H1 (cell line): ENCODE data around the gene RBMS1. TPM values are rescaled to one million over a fixed set of nuclear protein-coding genes. Genes with fewer than 3 reads are reported as not detected.

Source experiments
- CTCF ChIA-PET: fragments of 300-600 bp; sonication (Branson Sonifier 250); formaldehyde crosslinking; loops from one replicate; lab custom pipeline; 2021; ENCODE audit not compliant: partially characterized antibody; lab: Charles Lee
- POLR2A ChIA-PET: fragments of 300-600 bp; sonication (Branson Sonifier 250); formaldehyde crosslinking; loops from one replicate; lab custom pipeline; 2021; ENCODE audit warnings: inconsistent platforms; ENCODE audit not compliant: partially characterized antibody; lab: Charles Lee
- DNase-seq, 2 experiments: peaks; one replicate each; pipeline versions ENCODE4 v3.0.0 to v3.0.0-alpha.2; 2010 to 2022; ENCODE audit warnings: low spot score in 2 of 2, low read depth in 1 of 2, mixed read lengths in 1 of 2
- FAIRE-seq: peaks from 2 replicates; lab custom pipeline; 2011; peaks lifted over from hg19 to GRCh38; lab: Jason Lieb, UNC
- H2AFZ ChIP-seq: 2 replicates; pipeline ENCODE4 v1.8.1; 2012; ENCODE audit warnings: low read length, inconsistent platforms
- H2AK5ac ChIP-seq: 2 replicates; pipeline ENCODE4 v1.6.1; 2013; ENCODE audit warnings: low read depth, low read length
- H2BK120ac ChIP-seq: replicated peaks from 2 replicates; pipeline ENCODE3; 2013; ENCODE audit warnings: low read depth, low read length, inconsistent platforms
- H2BK12ac ChIP-seq: 2 replicates; pipeline ENCODE4 v1.6.1; 2013; ENCODE audit warnings: low read depth, low read length
- H2BK15ac ChIP-seq: 2 replicates; pipeline ENCODE4 v1.6.1; 2013; ENCODE audit warnings: low read length
- H2BK20ac ChIP-seq: 2 replicates; pipeline ENCODE4 v1.6.1; 2013; ENCODE audit warnings: low read length
- H2BK5ac ChIP-seq: 2 replicates; pipeline ENCODE4 v1.6.1; 2013; ENCODE audit warnings: low read depth, low read length
- H3K14ac ChIP-seq: 2 replicates; pipeline ENCODE4 v1.6.1; 2013; ENCODE audit warnings: inconsistent platforms; ENCODE audit not compliant: insufficient read length
- H3K18ac ChIP-seq: 2 replicates; pipeline ENCODE4 v1.6.1; 2013; ENCODE audit warnings: low read length; ENCODE audit errors: extremely low read depth
- H3K23ac ChIP-seq: 2 replicates; pipeline ENCODE4 v1.6.1; 2013; ENCODE audit warnings: inconsistent platforms; ENCODE audit not compliant: insufficient read length
- H3K23me2 ChIP-seq: 2 replicates; pipeline ENCODE4 v1.6.1; 2013; ENCODE audit warnings: low read depth, low read length
- H3K27ac ChIP-seq: 2 replicates; pipeline ENCODE4 v1.6.1; 2011; ENCODE audit warnings: low read depth, low read length, inconsistent platforms
- H3K27me3 ChIP-seq, 4 experiments: replicated peaks in 1 of 4; 1 replicate in 1 of 4; 2 replicates in 3 of 4; pipeline versions ENCODE4 v1.6.1 to v1.8.1; 2011 to 2013; ENCODE audit warnings: low read length in 3 of 4, mild to moderate bottlenecking in 3 of 4, inconsistent platforms in 2 of 4, mixed read lengths in 2 of 4, moderate library complexity in 1 of 4; ENCODE audit not compliant: control insufficient read depth in 3 of 4, insufficient read depth in 3 of 4; ENCODE audit errors: extremely low read depth in 1 of 4
- H3K36me3 ChIP-seq, 4 experiments: 2 replicates each; pipeline versions ENCODE4 v1.6.1 to v1.8.1; 2011 to 2013; ENCODE audit warnings: mild to moderate bottlenecking in 4 of 4, low read length in 3 of 4, moderate library complexity in 2 of 4, control low read depth in 1 of 4, inconsistent platforms in 1 of 4; ENCODE audit not compliant: insufficient read depth in 4 of 4, control insufficient read depth in 2 of 4
- H3K4ac ChIP-seq: replicated peaks from 2 replicates; pipeline ENCODE3; 2013; ENCODE audit warnings: low read length, low read depth, mixed read lengths, inconsistent platforms; ENCODE audit not compliant: insufficient read length
- H3K4me1 ChIP-seq, 4 experiments: replicated peaks in 1 of 4; 1 replicate in 1 of 4; 2 replicates in 3 of 4; pipeline versions ENCODE4 v1.6.1 to v1.8.1; 2011 to 2013; ENCODE audit warnings: low read length in 3 of 4, inconsistent platforms in 2 of 4, mixed read lengths in 1 of 4; ENCODE audit not compliant: insufficient read depth in 4 of 4, control insufficient read depth in 3 of 4
- H3K4me2 ChIP-seq, 2 experiments: 2 replicates each; pipeline versions ENCODE4 v1.6.1 to v1.8.1; 2011 to 2013; ENCODE audit warnings: low read depth in 2 of 2, low read length in 2 of 2, control low read depth in 1 of 2, inconsistent platforms in 1 of 2, mild to moderate bottlenecking in 1 of 2; ENCODE audit not compliant: insufficient read depth in 1 of 2
- H3K4me3 ChIP-seq, 4 experiments: fragments of 200-600, 300-600 bp in 1 of 4; sonication (generic), shearing (Covaris generic), sonication (Bioruptor Twin) in 1 of 4; 2 replicates each; pipeline versions ENCODE4 v1.5.1 to v1.8.1; 2011 to 2016; ENCODE audit warnings: low read length in 4 of 4, low read depth in 3 of 4, control low read depth in 2 of 4, inconsistent platforms in 2 of 4, mild to moderate bottlenecking in 2 of 4, mixed read lengths in 1 of 4, moderate library complexity in 1 of 4; ENCODE audit not compliant: insufficient read depth in 2 of 4; ENCODE audit errors: extremely low read depth in 1 of 4
- H3K56ac ChIP-seq: replicated peaks from 2 replicates; pipeline ENCODE3; 2013; ENCODE audit warnings: low read depth, mild to moderate bottlenecking, mixed read lengths, low read length, inconsistent platforms; ENCODE audit not compliant: insufficient read length
- H3K79me1 ChIP-seq: 2 replicates; pipeline ENCODE4 v1.6.1; 2013; ENCODE audit warnings: low read depth, low read length, control low read depth
- H3K79me2 ChIP-seq, 2 experiments: 2 replicates each; pipeline versions ENCODE4 v1.6.1 to v1.8.1; 2012 to 2013; ENCODE audit warnings: low read length in 2 of 2, mild to moderate bottlenecking in 2 of 2, inconsistent platforms in 1 of 2; ENCODE audit not compliant: insufficient read depth in 2 of 2, control insufficient read depth in 1 of 2
- H3K9ac ChIP-seq, 4 experiments: replicated peaks in 1 of 4; 1 replicate in 1 of 4; 2 replicates in 3 of 4; pipeline versions ENCODE4 v1.6.1 to v1.8.1; 2011 to 2013; ENCODE audit warnings: low read depth in 3 of 4, low read length in 3 of 4, control low read depth in 2 of 4, mild to moderate bottlenecking in 2 of 4, moderate library complexity in 2 of 4, inconsistent platforms in 1 of 4; ENCODE audit errors: extremely low read depth in 1 of 4
- H3K9me3 ChIP-seq, 2 experiments: 2 replicates each; pipeline versions ENCODE4 v1.6.1 to v1.8.1; 2012 to 2013; ENCODE audit warnings: mild to moderate bottlenecking in 2 of 2, moderate library complexity in 2 of 2, control low read depth in 1 of 2, inconsistent platforms in 1 of 2, low read depth in 1 of 2, low read length in 1 of 2, mixed read lengths in 1 of 2; ENCODE audit not compliant: insufficient read depth in 2 of 2
- H4K20me1 ChIP-seq, 2 experiments: replicated peaks in 1 of 2; 2 replicates each; pipeline versions ENCODE3 to v1.8.1; 2011 to 2013; ENCODE audit warnings: inconsistent platforms in 2 of 2, low read length in 2 of 2, mild to moderate bottlenecking in 1 of 2; ENCODE audit not compliant: insufficient read depth in 2 of 2, control insufficient read depth in 1 of 2
- H4K5ac ChIP-seq: 2 replicates; pipeline ENCODE4 v1.6.1; 2013; ENCODE audit warnings: low read length, low read depth, mixed read lengths, inconsistent platforms; ENCODE audit not compliant: insufficient read length
- H4K8ac ChIP-seq: 2 replicates; pipeline ENCODE4 v1.8.0; 2013; ENCODE audit warnings: mild to moderate bottlenecking, moderate library complexity, low read length, inconsistent platforms; ENCODE audit not compliant: insufficient read depth; ENCODE audit errors: extremely low read depth
- H4K91ac ChIP-seq: replicated peaks from 2 replicates; pipeline ENCODE3; 2013; ENCODE audit warnings: low read length, mixed read lengths, inconsistent platforms; ENCODE audit not compliant: insufficient read length
- BACH1 ChIP-seq: IDR thresholded peaks from 2 replicates; pipeline ENCODE4 v1.6.1; 2012; ENCODE audit warnings: low read length, improper control_type of control experiment
- CBX5 ChIP-seq: fragments of 300-800, 300-1000 bp; sonication (generic); IDR thresholded peaks from 2 replicates; pipeline ENCODE4 v1.7.1; 2016; ENCODE audit warnings: antibody characterized with exemption, low read length, low read depth
- CEBPB ChIP-seq: IDR thresholded peaks from 2 replicates; pipeline ENCODE4 v1.6.1; 2012; ENCODE audit warnings: low read depth, low read length
- POLR2A ChIP-seq, 2 experiments: IDR thresholded peaks; 1 replicate in 1 of 2; 2 replicates in 1 of 2; pipeline ENCODE4 v1.6.1; 2011; ENCODE audit warnings: low read depth in 2 of 2, low read length in 2 of 2, mild to moderate bottlenecking in 2 of 2; ENCODE audit errors: control extremely low read depth in 1 of 2
- TCF12 ChIP-seq: IDR thresholded peaks from 2 replicates; pipeline ENCODE4 v1.6.1; 2011; ENCODE audit warnings: low read depth, mild to moderate bottlenecking, low read length
- WGBS, 2 experiments: shearing (Covaris generic) in 1 of 2; methylation state at CpG; one replicate each; pipeline versions ENCODE4 v1.1.6 to v1.1.7; 2013 to 2015; ENCODE audit warnings: low lambda C conversion rate in 2 of 2, mixed read lengths in 2 of 2, inconsistent platforms in 1 of 2, low coverage in 1 of 2, missing lambda C conversion rate in 1 of 2; ENCODE audit not compliant: insufficient replicate concordance in 2 of 2, insufficient coverage in 1 of 2, insufficient read length in 1 of 2; ENCODE audit errors: extremely low coverage in 1 of 2, missing lambda C conversion rate in 1 of 2; 5-methylcytosine and 5-hydroxymethylcytosine counted together
- polyA plus RNA-seq, 7 experiments: library from polyadenylated mRNA; depleted of rRNA in 3 of 7; stranded (reverse) in 5 of 7; unstranded in 2 of 7; fragments of >200 nt in 5 of 7; fragments of 200-250 nt in 2 of 7; gene quantifications; 1 replicate in 5 of 7; 2 replicates in 1 of 7; 4 replicates in 1 of 7; pipeline versions ENCODE4 v1.2.1 to v1.2.3, GENCODE V29; 2011 to 2013; ENCODE audit warnings: missing spikeins in 2 of 7, mixed read lengths in 2 of 7
- total RNA-seq: library from RNA; stranded (reverse); fragmentation: NEBNext Ultra II Directional; extraction: Animal tissue kit (Norgen Biotek cat#: 25700); gene quantifications from 2 replicates; pipeline ENCODE4 v1.2.1, GENCODE V29; 2021
- TF ChIP-seq, protein P1 (sequence below), 3 experiments: IDR thresholded peaks; 1 replicate in 2 of 3; 2 replicates in 1 of 3; pipeline versions ENCODE4 v1.5.1 to v1.6.1; 2011; ENCODE audit warnings: low read length in 3 of 3, mild to moderate bottlenecking in 3 of 3, inconsistent platforms in 2 of 3, low read depth in 1 of 3, moderate library complexity in 1 of 3; ENCODE audit not compliant: insufficient read depth in 1 of 3; ENCODE audit errors: control extremely low read depth in 1 of 3

Gene RBMS1
- total and polyA plus RNA-seq, 2 of the 8 experiments (the other 6 are each of a cell fraction or from before 2014, with no cell fraction given) = 53.7 to 60.0 TPM

DNA sequence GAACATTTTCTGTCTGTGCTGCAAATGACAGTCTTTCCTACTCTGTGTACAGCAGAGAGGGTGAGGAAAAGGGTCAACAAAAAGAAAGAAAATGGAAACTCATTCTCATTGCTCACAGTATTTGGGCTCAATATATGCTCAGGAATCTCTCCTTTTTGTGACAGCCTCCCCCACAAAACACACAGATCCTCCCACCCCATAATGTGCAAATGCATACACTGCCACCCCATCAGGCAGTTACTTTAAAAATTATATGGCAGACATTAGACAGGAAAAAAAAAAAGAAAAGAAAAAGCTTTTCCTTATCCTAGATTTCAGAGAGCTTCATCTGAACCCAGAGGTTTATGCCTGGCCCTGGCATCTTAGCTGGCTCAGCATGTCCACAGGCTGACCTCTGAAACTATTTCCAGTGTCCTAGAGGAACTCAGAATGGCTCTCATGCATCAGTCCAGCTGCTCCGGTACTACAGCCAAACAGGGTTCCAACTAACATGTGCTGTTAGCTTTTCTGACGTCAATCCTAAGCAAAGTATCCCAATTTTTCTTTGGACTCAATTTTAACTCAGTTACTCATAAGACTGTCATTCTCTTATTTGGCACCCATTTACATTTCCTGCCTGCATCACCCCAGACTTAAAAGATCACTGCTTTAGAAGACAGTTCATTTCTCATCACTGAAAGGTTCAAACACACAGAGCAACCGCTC is 105.9 kb downstream of the RBMS1 start:
- Histone ChIP-seq H2BK20ac (no peak overlapping the region), H3K9me3 (no peaks in the 10 kb centered on the region), H4K20me1 (peaks cover 5 to 9% of the 10 kb centered on the region in 2 experiments), H3K14ac (no peak overlapping the region), H3K36me3 (no peaks in the 10 kb centered on the region), H4K91ac (no peak overlapping the region), H3K79me2 (peaks cover 0 to 88% of the 10 kb centered on the region in 2 experiments; a peak in 3 of 4 replicates), H3K27me3 (no peaks in the 10 kb centered on the region), H3K4me3 (no peak overlapping the region), H3K79me1 (peaks cover 12% of the 10 kb centered on the region), H3K4me2 (no peak overlapping the region), H3K56ac (no peak overlapping the region), H3K18ac (no peak overlapping the region), H2BK15ac (no peak overlapping the region), H3K4me1 (peaks cover 10 to 22% (median 15%) of the 10 kb centered on the region in 4 experiments; a peak in 5 of 7 replicates), H3K27ac (no peak overlapping the region), H3K4ac (no peak overlapping the region), H4K5ac (no peak overlapping the region), H2AFZ (no peak overlapping the region), H4K8ac (no peak overlapping the region), H3K23me2 (no peaks in the 10 kb centered on the region), H2BK12ac (no peak overlapping the region), H3K23ac (no peak overlapping the region), H2AK5ac (no peak overlapping the region), H3K9ac (no peak overlapping the region), H2BK120ac (no peak overlapping the region), H2BK5ac (no peak overlapping the region)
- FAIRE-seq (no peak), DNase-seq (no peak)
- ChIA-PET POLR2A (no interaction called here), CTCF (interaction anchor here (0.6 to 2.5 kb wide), 2 partner anchors 11 to 16 kb away, joined by 5 to 14 read pairs; no protein-coding TSS in a partner anchor)
- WGBS, 2 experiments = 96% methylated on average over 3 of the region's 3 CpGs; no CpG with 5 or more reads in 1 of the 2 experiments
- TF ChIP-seq POLR2A (IDR thresholded peaks at IDR 0.05; ENCODE audit: control extremely low read depth in 1 of 2, low read depth in 2 of 2, low read length in 2 of 2) (no peak), CEBPB (no peak), BACH1 (no peak), TCF12 (no peak), CBX5 (no peak)
- TF ChIP-seq, protein P1, sequence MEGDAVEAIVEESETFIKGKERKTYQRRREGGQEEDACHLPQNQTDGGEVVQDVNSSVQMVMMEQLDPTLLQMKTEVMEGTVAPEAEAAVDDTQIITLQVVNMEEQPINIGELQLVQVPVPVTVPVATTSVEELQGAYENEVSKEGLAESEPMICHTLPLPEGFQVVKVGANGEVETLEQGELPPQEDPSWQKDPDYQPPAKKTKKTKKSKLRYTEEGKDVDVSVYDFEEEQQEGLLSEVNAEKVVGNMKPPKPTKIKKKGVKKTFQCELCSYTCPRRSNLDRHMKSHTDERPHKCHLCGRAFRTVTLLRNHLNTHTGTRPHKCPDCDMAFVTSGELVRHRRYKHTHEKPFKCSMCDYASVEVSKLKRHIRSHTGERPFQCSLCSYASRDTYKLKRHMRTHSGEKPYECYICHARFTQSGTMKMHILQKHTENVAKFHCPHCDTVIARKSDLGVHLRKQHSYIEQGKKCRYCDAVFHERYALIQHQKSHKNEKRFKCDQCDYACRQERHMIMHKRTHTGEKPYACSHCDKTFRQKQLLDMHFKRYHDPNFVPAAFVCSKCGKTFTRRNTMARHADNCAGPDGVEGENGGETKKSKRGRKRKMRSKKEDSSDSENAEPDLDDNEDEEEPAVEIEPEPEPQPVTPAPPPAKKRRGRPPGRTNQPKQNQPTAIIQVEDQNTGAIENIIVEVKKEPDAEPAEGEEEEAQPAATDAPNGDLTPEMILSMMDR (IDR thresholded peaks at IDR 0.05; ENCODE audit: control extremely low read depth in 1 of 3, insufficient read depth in 1 of 3, low read depth in 1 of 3, low read length in 3 of 3) = no peak
